Liver (tissue), 9 donors: ENCODE measurements around the gene TNFAIP3. TPM values are rescaled to one million over a fixed set of nuclear protein-coding genes. Genes with fewer than 3 reads are reported as not detected.

Experiments
- DNase-seq: peaks from one replicate; pipeline ENCODE4 v3.0.0-alpha.2; 2017; ENCODE audit warnings: low spot score
- H3K27ac ChIP-seq, 2 donors: one replicate each; pipeline ENCODE4 v1.7.0; 2013; ENCODE audit warnings: inconsistent platforms in 2 of 2, low read length in 2 of 2, control low read depth in 1 of 2, low read depth in 1 of 2, mild to moderate bottlenecking in 1 of 2
- H3K27me3 ChIP-seq, 4 donors: one replicate each; pipeline versions ENCODE4 v1.6.1 to v1.7.0; 2013; ENCODE audit warnings: low read length in 3 of 4, inconsistent platforms in 1 of 4, mild to moderate bottlenecking in 1 of 4, moderate library complexity in 1 of 4; ENCODE audit not compliant: control insufficient read depth in 4 of 4, insufficient read depth in 4 of 4
- H3K36me3 ChIP-seq, 4 donors: one replicate each; pipeline versions ENCODE4 v1.6.1 to v1.7.0; 2013; ENCODE audit warnings: low read length in 3 of 4, mild to moderate bottlenecking in 3 of 4, low read depth in 1 of 4, moderate library complexity in 1 of 4; ENCODE audit not compliant: control insufficient read depth in 4 of 4, insufficient read depth in 3 of 4
- H3K4me1 ChIP-seq, 4 donors: one replicate each; pipeline versions ENCODE4 v1.6.1 to v1.7.0; 2013; ENCODE audit warnings: low read length in 3 of 4, mild to moderate bottlenecking in 3 of 4, moderate library complexity in 1 of 4; ENCODE audit not compliant: control insufficient read depth in 4 of 4, insufficient read depth in 4 of 4
- H3K4me3 ChIP-seq, 3 donors: one replicate each; pipeline versions ENCODE4 v1.6.1 to v1.7.0; 2013; ENCODE audit warnings: low read length in 3 of 3, control low read depth in 1 of 3, low read depth in 1 of 3, mild to moderate bottlenecking in 1 of 3
- H3K9ac ChIP-seq, 2 donors: one replicate each; pipeline ENCODE4 v1.7.0; 2013; ENCODE audit warnings: low read length in 2 of 2, mild to moderate bottlenecking in 2 of 2, moderate library complexity in 2 of 2, control low read depth in 1 of 2, low read depth in 1 of 2
- H3K9me3 ChIP-seq, 4 donors: one replicate each; pipeline versions ENCODE4 v1.6.1 to v1.7.0; 2013; ENCODE audit warnings: low read length in 3 of 4; ENCODE audit not compliant: control insufficient read depth in 4 of 4
- EGR1 ChIP-seq, 2 donors: IDR thresholded peaks; 2 replicates each; pipeline ENCODE4 v1.6.1; 2016 to 2018; ENCODE audit warnings: antibody characterized with exemption in 2 of 2, low read depth in 2 of 2
- FOXA1 ChIP-seq: IDR thresholded peaks from 2 replicates; pipeline ENCODE4 v1.6.1; 2016; ENCODE audit warnings: antibody characterized with exemption
- FOXA2 ChIP-seq: IDR thresholded peaks from 2 replicates; pipeline ENCODE4 v1.6.1; 2016; ENCODE audit warnings: antibody characterized with exemption
- GABPA ChIP-seq, 2 donors: IDR thresholded peaks in 1 of 2; conservative IDR thresholded peaks in 1 of 2; 2 replicates each; pipeline ENCODE4 v1.6.1; 2016; ENCODE audit warnings: antibody characterized with exemption in 2 of 2, mild to moderate bottlenecking in 1 of 2, moderate library complexity in 1 of 2
- HNF4G ChIP-seq: IDR thresholded peaks from 2 replicates; pipeline ENCODE4 v1.6.1; 2016; ENCODE audit warnings: antibody characterized with exemption
- JUND ChIP-seq, 2 donors: IDR thresholded peaks; 2 replicates each; pipeline ENCODE4 v1.6.1; 2016; ENCODE audit warnings: antibody characterized with exemption in 2 of 2
- NR2F2 ChIP-seq: IDR thresholded peaks from 2 replicates; pipeline ENCODE4 v1.6.1; 2016; ENCODE audit warnings: antibody characterized with exemption
- RXRA ChIP-seq, 2 donors: IDR thresholded peaks; 2 replicates each; pipeline ENCODE4 v1.6.1; 2017 to 2018; ENCODE audit warnings: antibody characterized with exemption in 2 of 2, mild to moderate bottlenecking in 1 of 2
- TAF1 ChIP-seq: conservative IDR thresholded peaks from 2 replicates; pipeline ENCODE4 v1.6.1; 2016; ENCODE audit warnings: antibody characterized with exemption, mild to moderate bottlenecking
- YY1 ChIP-seq: IDR thresholded peaks from 2 replicates; pipeline ENCODE4 v1.6.1; 2016; ENCODE audit warnings: antibody characterized with exemption, mild to moderate bottlenecking
- WGBS: extraction: QIAGEN DNeasy Blood & Tissue Kit; methylation state at CpG from one replicate; pipeline ENCODE4 v1.1.7; 2013; 5-methylcytosine and 5-hydroxymethylcytosine counted together
- polyA plus RNA-seq, 2 donors: library from polyadenylated mRNA; stranded (reverse) in 1 of 2; unstranded in 1 of 2; fragments of 200-250 nt in 1 of 2; fragments of >200 nt in 1 of 2; fragmentation: Nextera tagmentation in 1 of 2; extraction: Ambion mirVana in 1 of 2; gene quantifications; one replicate each; pipeline versions ENCODE4 v1.2.1 to v1.2.3, GENCODE V29; 2013 to 2015
- total RNA-seq, 2 donors: library from RNA; depleted of rRNA; stranded (reverse); fragments of >200 nt; gene quantifications; one replicate each; pipeline ENCODE4 v1.2.3, GENCODE V29; 2014
- TF ChIP-seq, protein P1 (sequence below): IDR thresholded peaks from 2 replicates; pipeline ENCODE4 v1.6.1; 2016; ENCODE audit warnings: antibody characterized with exemption
- TF ChIP-seq, protein P2 (sequence below): fragments of 150-350 bp; IDR thresholded peaks from 2 replicates; pipeline ENCODE4 v1.5.1; 2017; ENCODE audit warnings: improper control_type of control experiment, low read depth, low read length; ENCODE audit not compliant: missing input control
- donor health status: healthy.
- donor health status: healthy.
- donor health status: healthy.
- donor health status: healthy.
- donor health status: healthy.

The TNFAIP3 gene
- total and polyA plus RNA-seq, 4 donors, result 4.5 to 8.0 (median 6.7) TPM

DNA sequence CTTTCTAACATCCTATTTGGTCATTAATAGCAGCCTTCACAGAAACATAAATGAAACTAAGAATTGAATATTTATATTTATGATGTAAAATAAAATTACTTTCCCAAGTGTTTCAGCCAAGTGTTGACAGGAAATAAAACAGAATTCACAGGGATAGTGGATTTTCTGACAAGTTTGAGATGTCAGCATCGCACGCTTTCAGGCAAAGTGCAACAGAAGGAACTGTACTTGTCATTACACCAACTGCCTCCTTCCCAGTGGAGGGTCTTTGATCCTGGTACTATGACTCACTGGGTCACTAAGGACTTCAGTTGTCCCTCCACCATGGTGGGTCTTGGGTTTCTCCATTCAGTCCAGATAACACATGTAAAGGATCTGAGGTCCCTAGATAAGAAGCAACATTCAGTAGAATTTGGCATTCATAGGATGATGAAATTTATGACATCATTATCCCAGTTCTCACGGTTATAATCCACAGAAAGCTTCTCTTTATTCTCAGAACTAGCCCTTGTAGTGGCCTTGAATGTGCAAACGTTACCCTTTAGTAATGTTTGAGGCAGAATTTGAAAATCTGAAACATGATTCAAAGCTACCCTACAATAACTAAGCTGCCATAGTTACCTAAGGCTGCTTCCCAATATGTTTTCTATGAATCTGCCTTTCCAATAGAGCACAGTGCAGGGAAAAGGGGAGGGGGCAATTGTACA is 3.8 kb upstream of the TNFAIP3 start:
- 72% methylated on average over 4 of the region's 4 CpGs for WGBS
- Histone ChIP-seq H3K9ac (no peak overlapping the region), H3K9me3 (no peaks in the 10 kb centered on the region), H3K27ac (no peak overlapping the region), H3K27me3 (no peaks in the 10 kb centered on the region), H3K4me1 (peaks cover 0 to 11% (median 3%) of the 10 kb centered on the region in 4 donors), H3K4me3 (no peak overlapping the region), H3K36me3 (no peaks in the 10 kb centered on the region)
- TF ChIP-seq, protein P1, sequence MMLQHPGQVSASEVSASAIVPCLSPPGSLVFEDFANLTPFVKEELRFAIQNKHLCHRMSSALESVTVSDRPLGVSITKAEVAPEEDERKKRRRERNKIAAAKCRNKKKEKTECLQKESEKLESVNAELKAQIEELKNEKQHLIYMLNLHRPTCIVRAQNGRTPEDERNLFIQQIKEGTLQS, result no peak
- TF ChIP-seq FOXA2 (no peak), TAF1 (no peak), JUND (IDR thresholded peaks at IDR 0.05) (no peak), HNF4G (no peak)
- TF ChIP-seq, protein P2, sequence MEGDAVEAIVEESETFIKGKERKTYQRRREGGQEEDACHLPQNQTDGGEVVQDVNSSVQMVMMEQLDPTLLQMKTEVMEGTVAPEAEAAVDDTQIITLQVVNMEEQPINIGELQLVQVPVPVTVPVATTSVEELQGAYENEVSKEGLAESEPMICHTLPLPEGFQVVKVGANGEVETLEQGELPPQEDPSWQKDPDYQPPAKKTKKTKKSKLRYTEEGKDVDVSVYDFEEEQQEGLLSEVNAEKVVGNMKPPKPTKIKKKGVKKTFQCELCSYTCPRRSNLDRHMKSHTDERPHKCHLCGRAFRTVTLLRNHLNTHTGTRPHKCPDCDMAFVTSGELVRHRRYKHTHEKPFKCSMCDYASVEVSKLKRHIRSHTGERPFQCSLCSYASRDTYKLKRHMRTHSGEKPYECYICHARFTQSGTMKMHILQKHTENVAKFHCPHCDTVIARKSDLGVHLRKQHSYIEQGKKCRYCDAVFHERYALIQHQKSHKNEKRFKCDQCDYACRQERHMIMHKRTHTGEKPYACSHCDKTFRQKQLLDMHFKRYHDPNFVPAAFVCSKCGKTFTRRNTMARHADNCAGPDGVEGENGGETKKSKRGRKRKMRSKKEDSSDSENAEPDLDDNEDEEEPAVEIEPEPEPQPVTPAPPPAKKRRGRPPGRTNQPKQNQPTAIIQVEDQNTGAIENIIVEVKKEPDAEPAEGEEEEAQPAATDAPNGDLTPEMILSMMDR, result no peak
- DNase-seq, result no peak

DNA sequence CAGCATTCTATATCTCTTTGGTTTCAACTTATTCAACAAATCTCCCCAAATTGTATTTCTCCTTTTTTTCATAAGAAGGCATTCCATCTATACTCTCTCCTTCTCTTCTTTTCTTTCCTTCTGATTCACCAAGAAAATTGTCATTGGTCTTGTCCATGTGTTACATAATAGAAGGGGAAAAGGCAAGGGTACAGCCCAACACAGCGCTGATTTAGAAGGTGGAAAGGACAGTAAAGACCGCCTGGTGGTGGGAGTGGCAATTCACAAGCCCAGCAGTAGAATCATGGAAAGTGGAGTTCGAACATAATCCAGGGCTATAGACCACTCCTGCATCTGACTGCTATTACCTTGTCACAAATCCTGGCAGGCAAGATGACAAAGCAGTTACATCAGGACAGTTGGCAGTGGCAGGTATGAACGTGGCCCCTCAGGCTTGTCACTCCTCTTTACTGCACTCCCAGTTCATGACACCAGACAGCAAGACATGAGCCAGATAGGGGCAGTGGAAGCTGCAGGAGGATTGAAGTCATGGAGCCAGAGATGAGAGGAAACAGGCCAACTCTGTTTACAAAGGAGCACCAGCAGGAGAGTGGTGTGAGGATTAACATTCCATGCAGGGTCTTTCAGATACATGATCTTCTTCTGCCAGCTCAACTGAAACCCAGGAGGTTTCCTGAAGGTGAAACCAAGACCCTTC is 2.1 kb upstream of the TNFAIP3 start:
- Histone ChIP-seq H3K36me3 (no peaks in the 10 kb centered on the region), H3K4me3 (no peak overlapping the region), H3K4me1 (peaks cover 0 to 26% (median 8%) of the 10 kb centered on the region in 4 donors), H3K27me3 (no peaks in the 10 kb centered on the region), H3K9me3 (no peaks in the 10 kb centered on the region), H3K27ac (no peak overlapping the region), H3K9ac (no peak overlapping the region)
- WGBS, result 90% methylated on average over 4 of the region's 4 CpGs
- TF ChIP-seq, protein P1, result no peak
- TF ChIP-seq GABPA (IDR thresholded peaks at IDR 0.05 in 1 of 2, conservative IDR thresholded peaks at IDR 0.05 in 1 of 2) (no peak), RXRA (IDR thresholded peaks at IDR 0.05) (no peak), YY1 (no peak), TAF1 (no peak), JUND (IDR thresholded peaks at IDR 0.05) (no peak), FOXA1 (no peak), NR2F2 (no peak), EGR1 (IDR thresholded peaks at IDR 0.05; ENCODE audit: low read depth in 2 of 2) (no peak)
- TF ChIP-seq, protein P2, result no peak
- no peak for DNase-seq
